ENCODE data around the gene RND3. TPM values are rescaled to one million over a fixed set of nuclear protein-coding genes. Genes with fewer than 3 reads are reported as not detected.

RND3 gene
- total RNA-seq, 1 donor from 2014 or later, result not detected

DNA sequence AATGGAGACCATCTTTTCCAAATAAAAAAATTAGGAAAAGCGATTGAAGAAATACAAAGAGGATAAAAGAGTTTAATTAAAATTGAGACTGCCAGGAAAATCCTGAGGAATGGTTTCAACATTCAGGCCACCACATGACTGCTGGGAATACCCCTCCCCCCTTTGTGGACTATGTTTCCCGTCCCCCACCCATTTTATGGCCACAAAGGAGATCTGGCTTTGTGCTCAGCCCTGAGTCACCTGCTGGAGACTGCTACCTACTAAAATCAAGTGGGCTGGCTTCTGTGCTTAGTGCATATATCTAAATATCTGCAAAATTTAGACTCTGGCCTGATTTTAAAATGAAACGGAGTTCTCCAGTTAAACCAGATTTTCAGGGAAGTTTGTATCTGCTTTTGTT is 10.1 kb downstream of the RND3 start:
- H3K27me3 Mint-ChIP-seq (ENCODE audit: insufficient read depth), result peaks cover 6% of the 10 kb centered on the region
- no peak for DNase-seq (ENCODE audit: low spot score)
- H3K36me3 Mint-ChIP-seq (ENCODE audit: low read depth), result no peaks in the 10 kb centered on the region
- no peak overlapping the region for H3K27ac Mint-ChIP-seq
- H3K4me1 Mint-ChIP-seq (ENCODE audit: low read depth), result no peaks in the 10 kb centered on the region
- H3K9me3 Mint-ChIP-seq, result no peaks in the 10 kb centered on the region
- intact Hi-C loops (cut with micrococcal nuclease), result no loop called here
- H3K4me3 Mint-ChIP-seq, result no peak overlapping the region

DNA sequence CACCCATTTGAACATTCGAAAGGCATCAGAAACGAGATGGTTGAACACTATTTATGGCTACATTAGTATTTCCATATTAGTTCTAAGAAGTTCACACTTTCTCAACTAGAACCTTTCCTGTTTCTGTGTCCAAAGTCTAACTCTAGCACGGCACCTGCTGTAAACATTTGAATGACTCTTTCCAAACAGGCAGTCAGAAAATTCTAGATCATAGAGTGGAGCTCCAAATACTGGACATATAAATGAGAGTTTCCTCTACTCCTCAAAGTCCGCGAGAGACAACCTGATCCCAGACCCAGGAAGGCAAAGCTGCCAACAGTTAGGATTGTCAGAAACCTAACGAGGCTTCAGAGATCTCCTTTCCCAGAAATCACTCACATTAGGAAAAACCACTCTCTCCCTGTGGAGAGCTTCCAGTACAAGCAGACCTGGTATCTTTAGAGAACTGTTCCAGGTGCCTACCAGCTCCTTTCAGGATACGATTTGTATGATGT is 10.6 kb downstream of the RND3 start:
- H3K36me3 Mint-ChIP-seq (ENCODE audit: low read depth), result no peaks in the 10 kb centered on the region
- no peak overlapping the region for H3K27ac Mint-ChIP-seq
- H3K9me3 Mint-ChIP-seq, result no peaks in the 10 kb centered on the region
- DNase-seq (ENCODE audit: low spot score), result no peak
- no peak overlapping the region for H3K4me3 Mint-ChIP-seq
- H3K27me3 Mint-ChIP-seq (ENCODE audit: insufficient read depth), result peaks cover 6% of the 10 kb centered on the region
- intact Hi-C loops (cut with micrococcal nuclease), result no loop called here
- no peaks in the 10 kb centered on the region for H3K4me1 Mint-ChIP-seq (ENCODE audit: low read depth)

DNA sequence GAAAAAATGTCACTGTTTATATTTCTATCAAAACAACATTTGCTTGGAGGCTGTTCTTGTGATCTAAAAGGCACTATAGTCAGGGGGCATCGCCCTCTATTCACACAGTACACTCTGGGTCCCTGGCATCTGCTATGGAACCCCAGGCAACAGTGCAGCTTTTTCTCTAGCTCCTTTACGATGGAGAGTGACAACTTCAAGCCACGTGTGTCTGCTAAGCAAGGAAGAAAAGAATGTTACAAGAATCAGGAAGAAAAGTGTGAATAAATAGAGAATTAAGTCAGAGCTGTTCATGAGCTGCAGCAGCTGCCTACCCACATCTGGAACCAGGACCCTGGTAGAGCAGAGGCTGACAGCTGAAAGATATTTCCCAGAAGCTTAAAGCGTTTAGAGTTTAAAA is 11.2 kb downstream of the RND3 start:
- H3K4me1 Mint-ChIP-seq (ENCODE audit: low read depth), result no peaks in the 10 kb centered on the region
- no peak overlapping the region for H3K27ac Mint-ChIP-seq
- no peak overlapping the region for H3K4me3 Mint-ChIP-seq
- no peaks in the 10 kb centered on the region for H3K9me3 Mint-ChIP-seq
- H3K36me3 Mint-ChIP-seq (ENCODE audit: low read depth), result no peaks in the 10 kb centered on the region
- intact Hi-C loops (cut with micrococcal nuclease), result no loop called here
- peaks cover 6% of the 10 kb centered on the region for H3K27me3 Mint-ChIP-seq (ENCODE audit: insufficient read depth)
- no peak for DNase-seq (ENCODE audit: low spot score)

DNA sequence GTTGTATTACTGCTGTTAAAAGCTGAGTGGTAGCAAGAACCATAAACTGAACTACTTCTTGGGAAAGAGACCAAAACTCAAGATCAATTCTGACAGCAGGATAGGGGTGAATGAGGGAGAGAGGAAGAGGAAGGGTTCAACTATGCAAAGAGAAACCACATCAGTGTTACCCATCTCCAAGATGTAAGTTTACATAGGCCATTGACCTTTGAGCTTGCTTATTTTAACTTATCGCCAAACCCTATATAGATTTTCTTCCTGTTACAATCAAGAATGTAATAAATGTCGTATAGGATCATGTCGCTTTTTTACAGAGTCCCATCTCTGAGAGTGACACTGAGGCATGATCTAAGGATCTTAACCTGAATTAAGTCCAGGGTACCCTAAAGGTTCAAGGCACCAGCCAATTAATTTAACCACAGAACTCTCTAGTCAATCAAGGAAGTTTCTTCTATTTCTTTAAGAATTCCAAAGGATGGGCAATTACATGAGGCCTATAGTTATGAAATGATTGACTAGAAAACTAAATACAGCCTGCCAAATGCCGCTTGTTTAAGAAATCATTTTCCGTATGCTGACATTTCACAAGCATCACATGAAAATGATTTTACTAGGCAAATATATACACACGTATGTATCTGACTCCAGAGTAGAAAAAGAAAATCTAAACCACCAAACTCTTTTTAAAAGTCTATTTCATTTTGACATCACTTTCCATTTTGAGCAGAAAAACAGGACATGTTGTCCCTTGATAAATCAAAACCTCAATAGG is 11.8 kb downstream of the RND3 start:
- no peak for DNase-seq (ENCODE audit: low spot score)
- Mint-ChIP-seq H3K4me1 (ENCODE audit: low read depth) (no peaks in the 10 kb centered on the region), H3K9me3 (no peaks in the 10 kb centered on the region), H3K36me3 (ENCODE audit: low read depth) (no peaks in the 10 kb centered on the region), H3K4me3 (no peak overlapping the region), H3K27ac (no peak overlapping the region), H3K27me3 (ENCODE audit: insufficient read depth) (peaks cover 6% of the 10 kb centered on the region)
- intact Hi-C loops (cut with micrococcal nuclease), result no loop called here

DNA sequence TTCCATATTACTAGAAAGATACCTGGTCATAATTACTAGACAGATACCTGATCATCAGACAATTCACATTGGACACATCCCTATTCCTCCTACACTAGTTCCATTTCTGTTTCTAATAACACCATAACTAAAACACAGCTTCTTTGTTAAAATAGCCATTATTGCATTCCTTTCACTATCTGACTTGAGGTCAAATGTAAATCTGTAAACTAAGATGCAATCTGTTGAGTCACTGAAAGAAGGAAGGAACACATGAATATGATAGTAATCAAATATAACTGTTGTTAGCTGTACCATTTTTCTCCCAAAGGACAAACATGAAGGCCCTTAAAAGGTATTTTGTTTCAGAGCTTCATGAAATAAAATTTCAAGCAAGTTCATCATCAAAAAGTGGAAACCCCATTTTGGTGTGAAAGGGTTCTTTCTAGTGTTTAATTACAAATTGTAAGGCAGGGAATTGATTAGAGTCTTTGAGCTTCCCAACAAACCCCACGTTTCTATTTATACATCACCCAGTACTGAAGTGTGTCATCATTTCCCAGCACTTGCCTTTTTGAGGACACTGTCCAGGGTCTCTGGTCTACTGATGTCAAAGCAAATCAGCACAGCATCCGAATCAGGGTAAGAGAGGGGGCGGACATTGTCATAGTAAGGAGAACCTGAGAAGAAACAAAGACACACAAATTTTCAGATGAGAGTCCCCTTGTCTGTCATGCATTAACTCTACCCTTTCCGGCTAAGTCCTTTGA is 13.0 kb downstream of the RND3 start:
- Mint-ChIP-seq H3K4me1 (ENCODE audit: low read depth) (no peaks in the 10 kb centered on the region), H3K9me3 (no peaks in the 10 kb centered on the region), H3K27me3 (ENCODE audit: insufficient read depth) (peaks cover 3% of the 10 kb centered on the region), H3K36me3 (ENCODE audit: low read depth) (no peaks in the 10 kb centered on the region), H3K4me3 (no peak overlapping the region), H3K27ac (no peak overlapping the region)
- intact Hi-C loops (cut with micrococcal nuclease), result no loop called here
- no peak for DNase-seq (ENCODE audit: low spot score)

DNA sequence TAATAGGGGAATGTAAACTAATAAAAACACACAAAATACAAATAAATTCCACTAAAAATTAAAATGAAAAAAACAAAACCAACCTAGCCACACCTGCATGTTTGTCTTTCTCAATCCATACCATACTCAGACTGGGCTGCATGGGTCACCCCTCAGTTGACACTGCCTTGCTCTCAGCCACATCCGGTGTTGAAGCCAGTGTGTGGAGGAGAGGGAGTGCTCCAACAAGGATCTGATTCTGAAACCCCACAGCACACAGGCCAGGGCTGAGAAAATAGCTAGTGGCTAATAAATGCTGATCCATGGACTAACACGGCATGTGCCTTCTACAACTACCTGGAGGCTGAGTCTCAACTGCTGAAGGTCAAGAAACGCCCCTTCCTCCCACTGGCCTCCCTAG is 13.7 kb downstream of the RND3 start:
- intact Hi-C loops (cut with micrococcal nuclease), result no loop called here
- Mint-ChIP-seq H3K9me3 (no peaks in the 10 kb centered on the region), H3K27me3 (ENCODE audit: insufficient read depth) (peaks cover 3% of the 10 kb centered on the region), H3K27ac (no peak overlapping the region), H3K4me3 (no peak overlapping the region), H3K36me3 (ENCODE audit: low read depth) (no peaks in the 10 kb centered on the region), H3K4me1 (ENCODE audit: low read depth) (no peaks in the 10 kb centered on the region)
- DNase-seq (ENCODE audit: low spot score), result no peak

DNA sequence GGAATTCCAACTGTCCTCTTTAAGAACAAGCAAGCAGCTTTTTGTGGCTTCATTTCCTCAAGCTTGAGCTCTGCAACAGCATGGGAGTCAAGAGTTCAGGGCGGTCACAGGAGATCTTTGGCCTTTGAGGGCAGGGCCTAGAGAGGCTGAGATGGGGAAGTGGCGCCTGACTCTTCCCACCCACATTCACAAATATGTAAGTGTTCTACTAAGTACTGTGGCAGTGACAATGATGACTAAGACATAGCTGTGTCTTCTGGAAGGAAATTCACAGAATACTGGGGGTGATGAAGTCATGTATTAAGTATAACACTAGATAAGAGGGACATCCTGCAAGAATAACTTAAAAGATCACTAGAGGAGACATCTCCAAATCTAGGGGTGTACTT is 15.0 kb downstream of the RND3 start:
- Mint-ChIP-seq H3K36me3 (ENCODE audit: low read depth) (no peaks in the 10 kb centered on the region), H3K4me1 (ENCODE audit: low read depth) (no peaks in the 10 kb centered on the region), H3K4me3 (no peak overlapping the region), H3K27ac (no peak overlapping the region), H3K9me3 (no peaks in the 10 kb centered on the region), H3K27me3 (ENCODE audit: insufficient read depth) (no peaks in the 10 kb centered on the region)
- intact Hi-C loops (cut with micrococcal nuclease), result no loop called here
- no peak for DNase-seq (ENCODE audit: low spot score)

DNA sequence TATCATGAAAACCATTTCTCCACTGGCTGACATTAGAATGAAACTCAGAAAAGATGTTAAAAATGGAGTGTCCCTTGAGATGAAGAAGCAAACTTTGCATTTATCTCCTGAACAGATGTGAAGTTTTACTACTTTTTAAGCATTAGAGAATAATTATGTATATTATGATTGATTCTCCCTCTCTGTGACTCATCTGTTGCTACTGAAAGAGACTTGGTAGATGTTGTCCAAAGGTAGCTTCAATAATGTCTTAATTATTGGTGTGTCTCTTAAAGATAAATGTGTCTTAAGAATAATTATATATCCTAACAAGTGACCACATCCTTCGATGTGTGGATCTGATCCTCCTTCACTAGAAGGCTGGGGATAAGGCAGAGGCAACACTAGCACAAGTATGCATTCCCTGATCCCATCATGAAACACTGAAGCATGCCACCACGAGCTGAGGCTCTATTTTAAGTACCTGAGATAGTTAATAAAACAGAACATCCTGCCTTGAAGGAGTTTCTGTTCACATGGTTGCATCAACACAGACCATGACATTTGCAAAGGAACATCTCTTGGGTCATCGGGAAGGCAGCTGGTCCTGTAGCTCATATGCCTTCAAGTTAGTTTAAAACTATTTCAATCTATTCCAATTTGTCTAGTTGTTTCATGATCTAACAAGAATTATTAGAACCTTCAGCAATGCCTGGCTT is 15.5 kb downstream of the RND3 start:
- Mint-ChIP-seq H3K9me3 (no peaks in the 10 kb centered on the region), H3K4me1 (ENCODE audit: low read depth) (no peaks in the 10 kb centered on the region), H3K36me3 (ENCODE audit: low read depth) (no peaks in the 10 kb centered on the region), H3K4me3 (no peak overlapping the region), H3K27me3 (ENCODE audit: insufficient read depth) (no peaks in the 10 kb centered on the region), H3K27ac (no peak overlapping the region)
- intact Hi-C loops (cut with micrococcal nuclease), result no loop called here
- DNase-seq (ENCODE audit: low spot score), result no peak

DNA sequence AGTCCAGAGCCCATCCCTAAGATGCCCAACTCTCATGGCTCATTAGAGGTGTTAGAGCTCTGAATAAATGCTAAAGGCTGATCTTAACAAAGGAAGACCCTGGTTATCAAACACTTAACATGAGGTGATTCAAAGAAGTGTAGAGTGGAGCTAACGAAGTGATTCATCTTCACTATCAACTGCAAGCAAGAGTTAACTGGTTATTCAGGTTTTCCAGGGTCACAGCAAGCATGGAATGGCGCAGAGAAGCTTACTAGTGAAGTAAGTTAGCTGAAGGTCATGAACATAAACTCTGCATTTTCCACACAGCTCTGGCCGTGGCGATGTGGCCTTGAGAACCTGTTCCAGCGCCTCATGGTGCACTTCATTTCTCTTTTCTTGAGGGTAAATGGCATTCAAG is 17.0 kb downstream of the RND3 start:
- DNase-seq (ENCODE audit: low spot score), result no peak
- Mint-ChIP-seq H3K27me3 (ENCODE audit: insufficient read depth) (no peaks in the 10 kb centered on the region), H3K36me3 (ENCODE audit: low read depth) (no peaks in the 10 kb centered on the region), H3K9me3 (no peaks in the 10 kb centered on the region), H3K4me1 (ENCODE audit: low read depth) (no peaks in the 10 kb centered on the region), H3K4me3 (no peak overlapping the region), H3K27ac (no peak overlapping the region)
- intact Hi-C loops (cut with micrococcal nuclease), result no loop called here

DNA sequence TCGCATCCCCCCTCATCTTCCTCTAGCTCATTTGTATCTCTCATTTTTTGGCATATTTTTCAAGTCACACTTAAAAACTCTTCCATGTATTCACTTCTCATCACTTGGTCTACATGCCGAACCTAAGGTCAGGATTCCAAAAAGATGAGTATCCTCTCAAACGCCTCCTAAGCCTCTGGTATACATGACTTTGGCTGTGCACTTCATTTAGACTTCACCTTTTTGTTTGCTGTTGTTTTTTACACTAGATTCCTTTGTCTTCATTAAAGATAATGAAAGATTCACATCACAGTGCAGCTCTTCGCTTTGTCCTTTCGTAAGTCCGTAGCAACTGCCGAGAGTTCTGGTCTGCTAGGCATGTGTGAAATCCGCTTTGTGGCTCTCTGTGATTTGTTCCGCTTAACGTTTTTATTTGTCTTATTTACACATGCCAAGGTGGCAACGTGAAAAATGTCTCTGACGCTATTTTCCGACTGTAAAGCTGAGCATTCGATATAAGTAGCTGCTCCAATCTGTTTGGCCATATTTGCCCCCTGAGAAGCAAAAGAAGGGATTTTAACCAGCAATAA is 17.7 kb downstream of the RND3 start:
- DNase-seq (ENCODE audit: low spot score), result no peak
- Mint-ChIP-seq H3K9me3 (no peaks in the 10 kb centered on the region), H3K4me1 (ENCODE audit: low read depth) (no peaks in the 10 kb centered on the region)

DNA sequence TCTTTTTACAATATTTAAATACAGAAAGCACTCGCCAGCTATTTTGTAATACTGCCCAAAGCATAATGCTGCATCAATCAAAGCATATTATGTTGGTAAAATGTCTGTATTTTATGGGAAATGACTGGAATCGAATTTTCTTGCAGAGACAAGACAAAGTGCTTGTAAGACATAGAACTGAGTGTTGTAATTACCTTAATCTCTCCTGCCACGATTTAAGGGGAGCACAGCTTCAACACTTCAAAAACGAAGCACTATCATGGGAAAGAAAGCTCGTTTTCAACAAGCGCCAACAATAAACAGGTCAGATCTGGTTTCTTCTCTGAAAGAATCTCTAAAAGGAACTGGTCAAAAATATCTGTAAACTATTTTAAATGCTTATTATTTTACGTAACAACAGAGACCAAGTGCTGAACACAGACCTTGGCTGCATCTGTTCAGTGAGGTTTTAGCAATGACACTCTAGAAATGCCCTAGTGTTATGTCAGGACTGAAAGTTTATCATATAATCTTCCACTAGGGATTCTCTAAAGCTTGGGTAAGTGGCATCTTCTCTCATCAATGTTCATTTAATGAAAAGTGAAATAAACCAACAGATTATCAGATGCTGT is 19.0 kb downstream of the RND3 start:
- Mint-ChIP-seq H3K27me3 (ENCODE audit: insufficient read depth) (no peaks in the 10 kb centered on the region), H3K27ac (no peak overlapping the region), H3K4me1 (ENCODE audit: low read depth) (no peaks in the 10 kb centered on the region), H3K9me3 (no peaks in the 10 kb centered on the region), H3K36me3 (ENCODE audit: low read depth) (no peaks in the 10 kb centered on the region), H3K4me3 (no peak overlapping the region)
- no peak for DNase-seq (ENCODE audit: low spot score)
- intact Hi-C loops (cut with micrococcal nuclease), result no loop called here

More for the DNA sequence above, 17.7 kb downstream of the RND3 start:
- no peaks in the 10 kb centered on the region for H3K27me3 Mint-ChIP-seq (ENCODE audit: insufficient read depth)
- no peak overlapping the region for H3K27ac Mint-ChIP-seq
- H3K36me3 Mint-ChIP-seq (ENCODE audit: low read depth), result no peaks in the 10 kb centered on the region
- intact Hi-C loops (cut with micrococcal nuclease), result no loop called here
- no peak overlapping the region for H3K4me3 Mint-ChIP-seq

DNA sequence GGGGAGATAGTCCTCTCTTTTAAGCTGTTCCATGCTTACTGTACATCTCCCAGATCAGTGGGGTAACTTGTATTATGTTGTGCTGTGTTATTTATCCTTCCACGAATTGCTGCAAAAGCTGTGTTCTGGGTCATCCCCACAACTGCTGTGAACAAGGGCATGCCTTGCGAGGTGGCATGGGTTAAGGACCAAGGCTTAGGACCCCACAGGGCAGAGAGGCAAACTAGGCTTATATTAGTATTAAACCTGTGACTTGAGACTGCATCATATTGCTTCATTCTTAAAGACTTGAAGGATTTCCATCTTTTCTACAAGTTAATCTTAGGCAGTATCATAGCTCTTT is 19.9 kb downstream of the RND3 start:
- Mint-ChIP-seq H3K27ac (no peak overlapping the region), H3K9me3 (no peaks in the 10 kb centered on the region), H3K36me3 (ENCODE audit: low read depth) (no peaks in the 10 kb centered on the region), H3K27me3 (ENCODE audit: insufficient read depth) (no peaks in the 10 kb centered on the region), H3K4me3 (no peak overlapping the region), H3K4me1 (ENCODE audit: low read depth) (no peaks in the 10 kb centered on the region)
- DNase-seq (ENCODE audit: low spot score), result no peak
- intact Hi-C loops (cut with micrococcal nuclease), result no loop called here
